MM.1S (cell line): ENCODE measurements around the gene SMARCAD1.

Experiments used
- DNase-seq: peaks from one replicate; pipeline ENCODE4 v3.0.0-alpha.2; 2015
- H2AFZ ChIP-seq: fragments of 300-600 bp; sonication (generic); 2 replicates; pipeline ENCODE4 v1.6.0; 2016; ENCODE audit warnings: antibody characterized with exemption, low read length
- H3F3A ChIP-seq: fragments of 300-600 bp; sonication (generic); 2 replicates; pipeline ENCODE4 v1.6.1; 2016; ENCODE audit warnings: mild to moderate bottlenecking, antibody characterized with exemption, low read length, moderate library complexity, mixed read lengths; ENCODE audit not compliant: insufficient read depth
- H3K27ac ChIP-seq: fragments of 300-600 bp; sonication (generic); 2 replicates; pipeline ENCODE4 v1.5.1; 2016; ENCODE audit warnings: mild to moderate bottlenecking, low read length
- H3K27me3 ChIP-seq: fragments of 300-600 bp; sonication (generic); replicated peaks from 2 replicates; pipeline ENCODE4 v1.6.0; 2016; ENCODE audit warnings: low read length; ENCODE audit not compliant: insufficient read depth
- H3K36me3 ChIP-seq: fragments of 300-600 bp; sonication (generic); replicated peaks from 2 replicates; pipeline ENCODE4 v1.6.1; 2016; ENCODE audit warnings: mild to moderate bottlenecking, low read length, mixed read lengths; ENCODE audit not compliant: insufficient read depth
- H3K4me1 ChIP-seq: fragments of 300-600 bp; sonication (generic); 2 replicates; pipeline ENCODE4 v1.6.1; 2016; ENCODE audit warnings: low read length, mixed read lengths
- H3K4me2 ChIP-seq: fragments of 300-600 bp; sonication (generic); 2 replicates; pipeline ENCODE4 v1.6.0; 2016; ENCODE audit warnings: low read depth, low read length
- H3K4me3 ChIP-seq: fragments of 300-600 bp; sonication (generic); 2 replicates; pipeline ENCODE4 v1.5.1; 2016; ENCODE audit warnings: low read length, mixed read lengths
- H3K79me2 ChIP-seq: fragments of 300-600 bp; sonication (generic); 2 replicates; pipeline ENCODE4 v1.6.1; 2016; ENCODE audit warnings: mixed run types, low read length, mixed read lengths
- H3K9ac ChIP-seq: fragments of 300-600 bp; sonication (generic); 2 replicates; pipeline ENCODE4 v1.6.1; 2016; ENCODE audit warnings: low read length, mixed read lengths
- H3K9me2 ChIP-seq: fragments of 300-600 bp; sonication (generic); replicated peaks from 2 replicates; pipeline ENCODE4 v1.6.1; 2016; ENCODE audit warnings: mild to moderate bottlenecking, low read length, mixed read lengths; ENCODE audit not compliant: insufficient read depth
- H3K9me3 ChIP-seq: fragments of 300-600 bp; sonication (generic); replicated peaks from 2 replicates; pipeline ENCODE4 v1.6.1; 2016; ENCODE audit warnings: mild to moderate bottlenecking, low read length, mixed read lengths; ENCODE audit not compliant: insufficient read depth
- H4K20me1 ChIP-seq: fragments of 300-600 bp; sonication (generic); 2 replicates; pipeline ENCODE4 v1.6.1; 2016; ENCODE audit warnings: mild to moderate bottlenecking, low read length, moderate library complexity, mixed read lengths; ENCODE audit not compliant: insufficient read depth
- EZH2 ChIP-seq: fragments of 300-600 bp; sonication (generic); optimal IDR thresholded peaks from 2 replicates; pipeline ENCODE3; 2017; ENCODE audit warnings: low read depth, mild to moderate bottlenecking, antibody characterized with exemption, low read length, mixed read lengths
- EZH2phosphoT487 ChIP-seq: fragments of 300-600 bp; sonication (generic); IDR thresholded peaks from 2 replicates; pipeline ENCODE4 v1.6.1; 2018; ENCODE audit warnings: antibody characterized with exemption, low read length
- TF ChIP-seq, protein P1 (sequence below): fragments of 300-600 bp; sonication (generic); IDR thresholded peaks from 2 replicates; pipeline ENCODE4 v1.5.1; 2016; ENCODE audit warnings: antibody characterized with exemption, low read length, mixed read lengths

The SMARCAD1 gene

GRCh38 chr4:94177822-94178221 is 29.8 kb upstream of the SMARCAD1 start:
- TF ChIP-seq EZH2phosphoT487 (no peak), EZH2 (no peak)
- TF ChIP-seq, protein P1, sequence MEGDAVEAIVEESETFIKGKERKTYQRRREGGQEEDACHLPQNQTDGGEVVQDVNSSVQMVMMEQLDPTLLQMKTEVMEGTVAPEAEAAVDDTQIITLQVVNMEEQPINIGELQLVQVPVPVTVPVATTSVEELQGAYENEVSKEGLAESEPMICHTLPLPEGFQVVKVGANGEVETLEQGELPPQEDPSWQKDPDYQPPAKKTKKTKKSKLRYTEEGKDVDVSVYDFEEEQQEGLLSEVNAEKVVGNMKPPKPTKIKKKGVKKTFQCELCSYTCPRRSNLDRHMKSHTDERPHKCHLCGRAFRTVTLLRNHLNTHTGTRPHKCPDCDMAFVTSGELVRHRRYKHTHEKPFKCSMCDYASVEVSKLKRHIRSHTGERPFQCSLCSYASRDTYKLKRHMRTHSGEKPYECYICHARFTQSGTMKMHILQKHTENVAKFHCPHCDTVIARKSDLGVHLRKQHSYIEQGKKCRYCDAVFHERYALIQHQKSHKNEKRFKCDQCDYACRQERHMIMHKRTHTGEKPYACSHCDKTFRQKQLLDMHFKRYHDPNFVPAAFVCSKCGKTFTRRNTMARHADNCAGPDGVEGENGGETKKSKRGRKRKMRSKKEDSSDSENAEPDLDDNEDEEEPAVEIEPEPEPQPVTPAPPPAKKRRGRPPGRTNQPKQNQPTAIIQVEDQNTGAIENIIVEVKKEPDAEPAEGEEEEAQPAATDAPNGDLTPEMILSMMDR = no peak
- no peaks in the 10 kb centered on the region for H3F3A ChIP-seq
- no peak for DNase-seq
- H3K36me3 ChIP-seq = no peaks in the 10 kb centered on the region
- H3K4me1 ChIP-seq = no peaks in the 10 kb centered on the region
- no peak overlapping the region for H3K4me3 ChIP-seq
- H3K27me3 ChIP-seq = no peaks in the 10 kb centered on the region
- H4K20me1 ChIP-seq = no peaks in the 10 kb centered on the region
- no peaks in the 10 kb centered on the region for H3K79me2 ChIP-seq
- no peaks in the 10 kb centered on the region for H3K9me2 ChIP-seq
- no peak overlapping the region for H3K9ac ChIP-seq
- no peaks in the 10 kb centered on the region for H3K9me3 ChIP-seq
- no peak overlapping the region for H3K4me2 ChIP-seq
- H2AFZ ChIP-seq = no peak overlapping the region
- no peak overlapping the region for H3K27ac ChIP-seq

- TF ChIP-seq, protein P1 = no peak
- TF ChIP-seq EZH2phosphoT487 = no peak
- no peak for TF ChIP-seq EZH2
- Histone ChIP-seq H3K9me2 (no peaks in the 10 kb centered on the region), H3K9me3 (no peaks in the 10 kb centered on the region), H3K27me3 (no peaks in the 10 kb centered on the region), H4K20me1 (no peaks in the 10 kb centered on the region), H2AFZ (no peak overlapping the region), H3K36me3 (no peaks in the 10 kb centered on the region), H3K4me2 (no peak overlapping the region), H3F3A (no peaks in the 10 kb centered on the region), H3K27ac (no peak overlapping the region), H3K9ac (no peak overlapping the region), H3K79me2 (no peaks in the 10 kb centered on the region), H3K4me1 (no peaks in the 10 kb centered on the region), H3K4me3 (no peak overlapping the region)
- no peak for DNase-seq
Observed at GRCh38 chr4:94181815-94182214, 25.9 kb upstream of the SMARCAD1 start.

GRCh38 chr4:94202769-94203168 is 4.9 kb upstream of the SMARCAD1 start:
- H3K36me3 ChIP-seq = no peaks in the 10 kb centered on the region
- H3K27ac ChIP-seq = no peak overlapping the region
- H3K9me2 ChIP-seq = no peaks in the 10 kb centered on the region
- H4K20me1 ChIP-seq = no peaks in the 10 kb centered on the region
- no peaks in the 10 kb centered on the region for H3F3A ChIP-seq
- no peak for DNase-seq
- H3K4me2 ChIP-seq = no peak overlapping the region
- H3K9ac ChIP-seq = no peak overlapping the region
- no peaks in the 10 kb centered on the region for H3K27me3 ChIP-seq
- peaks cover 1% of the 10 kb centered on the region for H3K79me2 ChIP-seq
- H2AFZ ChIP-seq = no peak overlapping the region
- no peaks in the 10 kb centered on the region for H3K4me1 ChIP-seq
- H3K9me3 ChIP-seq = no peaks in the 10 kb centered on the region; the same call in 1 of the 2 replicates
- TF ChIP-seq EZH2 (no peak), EZH2phosphoT487 (no peak)
- TF ChIP-seq, protein P1 = no peak
- H3K4me3 ChIP-seq = no peak overlapping the region
